ENCODE measurements around the gene PDE6H.

The PDE6H gene

DNA sequence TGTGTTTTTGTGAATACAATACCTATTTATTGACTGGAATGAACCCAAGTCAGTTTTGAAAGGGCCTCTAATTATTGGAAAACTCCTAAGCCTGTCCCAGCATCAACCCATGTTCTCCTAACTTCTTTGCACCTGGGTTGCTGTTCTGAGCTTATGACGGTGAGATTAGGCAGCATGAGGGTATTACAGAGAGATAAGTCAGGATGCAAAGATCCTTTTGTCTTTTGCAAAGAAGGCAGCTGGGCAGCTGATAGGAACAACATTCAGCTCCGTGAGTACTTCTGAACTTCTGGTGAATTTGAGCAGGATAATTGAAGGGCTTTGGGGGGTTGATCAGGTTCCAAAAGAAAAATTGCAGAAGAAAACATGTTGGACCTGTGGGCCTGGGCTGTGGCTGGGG is at the start of gene PDE6H:
Gene PDE6H (plus strand): TSS at position 227 of the 400 bp plus-strand sequence. CDS start 4,971 bp downstream, outside the sequence.
- in situ Hi-C loops (cut with MboI; ENCODE audit: low sequenced_read_pairs), result no loop called here

DNA sequence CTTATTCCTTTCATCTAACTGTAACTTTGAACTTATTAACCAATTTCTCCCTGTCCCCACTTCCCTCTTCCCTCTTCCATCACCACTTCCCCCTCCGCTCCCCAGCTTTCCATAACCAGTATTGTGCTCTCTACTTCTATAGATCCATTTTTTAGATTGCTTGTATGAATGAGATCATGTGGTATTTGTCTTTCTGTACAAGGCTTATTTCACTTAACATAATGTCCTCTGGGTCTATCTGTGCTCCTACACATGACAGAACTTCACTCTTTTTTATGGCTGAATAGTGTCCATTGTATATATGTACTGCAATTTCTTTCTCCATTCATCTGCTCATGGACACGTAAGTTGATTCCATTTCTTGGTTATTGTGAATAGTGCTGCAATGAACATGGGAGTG is 48.9 kb upstream of the PDE6H start:
- in situ Hi-C loops (cut with MboI; ENCODE audit: low sequenced_read_pairs), result no loop called here

DNA sequence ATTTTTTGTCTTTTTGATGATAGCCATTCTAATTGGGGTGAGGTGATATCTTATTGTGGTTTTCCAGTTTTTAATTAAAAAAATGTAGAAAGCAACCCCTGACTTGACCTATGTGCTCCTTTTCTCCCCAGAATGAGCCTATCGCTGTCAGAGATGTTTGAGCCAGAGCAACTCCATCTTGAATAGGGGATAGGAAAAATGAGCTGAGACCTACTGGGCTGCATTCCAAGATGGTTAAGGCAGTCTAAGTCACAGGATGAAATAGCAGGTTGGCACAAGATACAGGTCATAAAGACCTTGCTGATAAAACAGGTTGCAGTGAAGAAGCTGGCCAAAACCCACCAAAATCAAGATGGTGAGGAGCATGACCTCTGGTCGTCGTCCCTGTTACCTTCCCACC is 48.3 kb upstream of the PDE6H start:
- in situ Hi-C loops (cut with MboI; ENCODE audit: low sequenced_read_pairs), result no loop called here

DNA sequence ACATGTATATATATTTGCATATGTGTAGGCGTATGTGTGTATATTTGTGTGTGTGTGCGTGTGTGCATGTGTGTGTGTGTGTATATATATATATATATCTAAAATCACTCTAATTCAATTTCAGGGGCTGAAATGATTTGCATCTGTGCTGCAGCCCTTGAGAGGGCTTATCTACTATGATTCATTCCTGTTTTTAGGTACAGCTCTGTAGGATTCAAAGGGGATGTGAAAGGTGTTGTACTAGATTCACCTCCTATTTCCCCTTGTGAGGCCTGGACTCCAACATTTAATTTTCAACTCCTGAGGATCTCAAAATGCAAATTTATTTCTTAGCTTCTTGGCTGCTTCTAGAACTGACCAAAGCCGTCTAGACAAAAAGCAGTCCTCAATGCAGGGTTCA is 45.6 kb upstream of the PDE6H start:
- in situ Hi-C loops (cut with MboI; ENCODE audit: low sequenced_read_pairs), result no loop called here

DNA sequence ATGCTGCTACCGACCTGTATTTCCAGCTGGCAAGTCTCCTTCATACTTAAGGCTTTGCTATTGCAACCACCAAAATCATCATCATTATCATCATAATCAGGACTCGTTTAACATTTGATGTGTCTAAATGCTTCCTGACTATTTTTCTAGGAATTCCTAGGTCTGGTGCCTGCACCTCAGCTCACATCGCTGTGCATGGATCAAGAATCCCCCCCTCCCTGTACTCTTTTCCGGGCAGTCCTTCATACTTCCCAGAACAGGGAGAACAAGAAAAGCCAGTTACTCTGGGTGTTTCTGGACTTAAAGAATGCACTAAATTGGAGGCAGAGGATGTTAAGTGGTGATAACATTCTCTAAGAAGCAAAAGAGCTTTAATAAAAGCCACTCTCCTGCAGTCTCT is 43.9 kb upstream of the PDE6H start:
- in situ Hi-C loops (cut with MboI; ENCODE audit: low sequenced_read_pairs), result no loop called here

DNA sequence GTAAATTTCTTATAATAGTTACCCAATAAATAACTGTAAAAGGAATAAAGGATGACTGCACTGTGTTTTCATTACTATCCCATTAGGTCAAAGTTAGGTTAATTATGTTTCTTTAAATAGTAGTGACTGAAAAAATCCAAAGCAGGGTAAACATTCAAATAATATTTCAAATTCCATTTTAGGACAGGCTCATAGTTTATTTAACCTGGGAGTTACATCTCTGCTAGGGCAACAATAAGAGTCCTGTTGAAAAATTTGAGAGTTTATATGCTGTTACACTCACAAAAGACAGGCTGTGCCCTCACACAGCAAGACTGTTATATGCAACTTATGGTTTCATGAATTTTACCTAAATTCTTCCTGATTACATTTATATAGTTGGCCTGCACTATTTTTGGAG is 42.5 kb upstream of the PDE6H start:
- in situ Hi-C loops (cut with MboI; ENCODE audit: low sequenced_read_pairs), result no loop called here

DNA sequence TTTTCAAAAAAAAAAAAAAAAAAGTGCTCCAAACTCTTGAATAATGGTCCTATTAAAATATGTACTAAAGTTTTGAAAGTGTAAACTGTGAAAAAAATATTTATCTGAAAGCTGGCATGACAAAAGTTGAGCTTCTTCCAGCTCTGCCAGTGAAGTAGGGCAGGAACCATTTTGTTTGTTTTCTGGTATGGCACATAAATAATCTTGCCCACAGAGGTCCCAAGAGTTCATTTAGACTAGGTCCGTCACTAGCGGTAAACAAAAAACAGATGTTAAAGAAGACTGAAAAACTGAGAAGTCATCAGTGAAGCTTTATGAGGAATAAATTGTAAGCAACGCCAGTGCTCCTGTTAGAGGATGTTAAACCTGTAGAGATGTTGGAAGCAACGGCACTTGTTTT is 41.5 kb upstream of the PDE6H start:
- in situ Hi-C loops (cut with MboI; ENCODE audit: low sequenced_read_pairs), result no loop called here

DNA sequence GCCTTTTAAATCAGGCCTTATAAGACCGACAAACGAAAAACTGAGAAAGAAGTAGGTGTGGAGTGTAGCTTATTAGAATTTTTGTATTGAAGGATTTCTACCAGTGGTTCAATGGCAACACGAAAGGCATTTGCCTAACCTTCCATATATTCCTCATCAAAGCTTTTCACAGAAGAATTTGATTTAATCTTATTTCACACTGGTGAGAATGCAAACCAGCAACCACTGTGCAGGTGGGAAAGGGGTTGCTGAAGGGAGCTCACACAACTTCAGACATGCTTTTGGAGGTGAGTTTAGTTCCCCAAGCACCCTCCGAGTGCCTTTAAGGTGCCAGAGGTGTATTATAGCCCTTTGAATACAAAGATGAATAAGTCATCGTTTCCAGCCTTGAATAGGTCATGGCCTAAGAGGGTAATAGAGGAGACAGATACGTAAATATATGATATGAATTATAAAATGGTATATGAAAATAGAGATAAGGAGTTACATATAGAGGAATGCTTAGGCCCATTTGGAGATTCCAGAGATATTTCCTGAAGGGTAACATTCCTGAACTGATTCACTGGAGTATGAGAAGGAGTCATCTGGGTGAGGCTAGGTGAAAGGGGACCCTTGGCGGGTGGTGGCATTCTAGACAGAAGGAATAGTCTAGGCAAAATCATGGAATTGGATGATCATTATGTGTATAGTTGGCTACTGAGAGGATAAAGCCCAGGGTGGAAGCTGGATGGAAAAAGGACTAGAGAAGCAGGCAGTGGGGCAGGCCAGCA is 40.9 kb upstream of the PDE6H start:
- in situ Hi-C loops (cut with MboI; ENCODE audit: low sequenced_read_pairs), result no loop called here

DNA sequence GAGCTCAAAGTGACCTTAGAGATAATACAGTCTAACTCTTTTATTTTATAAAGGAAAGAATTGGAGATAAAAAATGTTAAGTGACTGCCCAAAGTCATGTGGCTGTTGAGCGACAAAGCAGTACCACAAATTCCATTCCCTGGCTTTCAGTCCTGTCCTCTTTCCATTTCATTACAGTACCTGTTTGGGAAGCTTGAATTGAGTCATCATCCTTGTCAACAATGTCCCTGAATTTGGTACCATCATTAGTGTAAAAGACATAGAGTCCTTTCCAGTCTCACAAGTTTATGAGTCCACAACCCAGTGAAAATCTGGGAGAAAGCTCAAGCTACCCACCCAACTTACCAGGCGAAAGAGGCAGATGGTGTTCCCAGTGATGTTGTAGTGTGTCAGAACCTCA is 38.3 kb upstream of the PDE6H start:
- in situ Hi-C loops (cut with MboI; ENCODE audit: low sequenced_read_pairs), result no loop called here

DNA sequence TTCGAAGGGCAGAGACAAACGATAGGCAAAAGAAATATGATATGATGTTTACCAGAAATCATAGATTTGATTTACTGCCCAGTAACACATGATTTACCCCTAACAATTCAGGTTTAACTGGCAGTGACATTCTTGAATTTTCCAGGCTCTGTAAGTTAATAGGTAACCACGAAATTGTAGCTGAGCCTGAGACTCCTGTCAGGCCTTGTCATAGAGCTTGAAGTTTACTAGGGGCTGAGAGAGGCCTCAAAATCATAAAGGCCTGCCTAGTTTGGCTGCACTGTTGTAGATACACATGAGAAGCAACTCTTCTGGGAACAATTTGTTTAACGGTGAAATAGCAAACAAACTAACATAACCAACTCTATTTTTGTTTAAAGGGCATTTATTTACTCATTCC is 37.8 kb upstream of the PDE6H start:
- in situ Hi-C loops (cut with MboI; ENCODE audit: low sequenced_read_pairs), result no loop called here

DNA sequence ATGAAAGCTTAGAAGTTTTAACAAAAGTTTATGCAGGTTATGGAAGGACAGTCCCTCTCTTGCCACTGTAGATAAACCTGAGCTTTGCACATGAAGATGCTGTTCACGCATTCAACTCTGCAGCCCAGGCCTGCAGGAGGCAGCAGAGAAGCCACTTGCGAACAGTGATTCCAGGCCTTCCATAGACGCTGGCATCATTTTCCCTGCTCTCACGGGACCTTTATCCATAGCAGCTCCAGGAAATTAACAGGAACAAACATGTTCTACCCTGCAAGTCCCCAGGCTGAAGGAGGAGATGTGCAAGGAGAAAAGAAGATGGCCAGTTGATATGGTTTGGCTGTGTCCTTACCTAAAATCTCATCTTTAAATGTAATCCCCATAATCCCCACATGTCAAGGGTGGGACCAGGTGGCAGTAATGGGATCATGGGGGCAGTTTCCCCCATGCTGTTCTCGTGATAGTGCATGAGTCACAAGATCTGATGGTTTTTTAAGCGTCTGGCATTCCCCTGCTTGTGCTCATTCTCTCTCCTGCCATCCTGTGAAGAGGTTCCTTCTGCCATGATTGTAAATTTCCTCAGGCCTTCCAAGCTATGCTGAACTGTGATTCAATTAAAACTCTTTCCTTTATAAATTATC is 36.5 kb upstream of the PDE6H start:
- in situ Hi-C loops (cut with MboI; ENCODE audit: low sequenced_read_pairs), result no loop called here

DNA sequence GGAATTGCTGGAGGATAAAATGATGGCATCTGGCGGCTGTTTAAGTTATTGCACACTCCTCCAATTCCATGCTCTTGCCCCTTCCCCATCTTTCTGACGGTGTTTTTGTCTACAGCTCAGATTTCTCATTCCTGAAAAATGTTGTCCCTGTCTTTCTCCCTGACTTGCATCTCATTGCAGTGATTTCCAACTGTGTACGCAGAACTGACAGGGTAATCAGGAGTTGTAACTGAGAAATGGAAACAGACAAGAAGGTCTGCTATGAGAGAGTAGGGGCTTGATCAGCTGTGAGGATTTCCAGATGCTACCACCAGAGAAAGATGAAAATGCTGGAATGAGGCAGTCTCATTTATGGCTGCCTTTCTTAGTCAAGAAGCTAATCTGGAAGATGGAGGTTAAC is 35.8 kb upstream of the PDE6H start:
- in situ Hi-C loops (cut with MboI; ENCODE audit: low sequenced_read_pairs), result no loop called here

DNA sequence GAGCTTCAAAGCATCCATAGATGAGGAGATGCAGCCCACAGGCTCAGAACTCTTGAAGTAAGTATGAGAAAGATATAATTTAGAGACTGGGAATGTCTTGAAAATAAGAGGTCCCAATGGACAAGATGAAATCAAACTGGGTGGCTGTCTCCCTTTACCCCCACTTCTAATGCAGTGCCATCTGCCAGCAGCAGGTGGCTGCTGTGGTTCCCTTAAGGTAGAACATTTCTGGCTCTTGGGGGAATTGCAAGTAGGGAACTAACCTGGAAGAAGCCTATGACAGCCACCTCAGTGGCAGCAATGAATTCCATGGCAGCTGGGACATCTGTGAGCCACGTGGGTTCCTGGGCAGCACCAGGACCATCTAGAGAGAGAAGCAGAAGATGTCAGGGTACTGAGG is 35.2 kb upstream of the PDE6H start:
- in situ Hi-C loops (cut with MboI; ENCODE audit: low sequenced_read_pairs), result no loop called here

DNA sequence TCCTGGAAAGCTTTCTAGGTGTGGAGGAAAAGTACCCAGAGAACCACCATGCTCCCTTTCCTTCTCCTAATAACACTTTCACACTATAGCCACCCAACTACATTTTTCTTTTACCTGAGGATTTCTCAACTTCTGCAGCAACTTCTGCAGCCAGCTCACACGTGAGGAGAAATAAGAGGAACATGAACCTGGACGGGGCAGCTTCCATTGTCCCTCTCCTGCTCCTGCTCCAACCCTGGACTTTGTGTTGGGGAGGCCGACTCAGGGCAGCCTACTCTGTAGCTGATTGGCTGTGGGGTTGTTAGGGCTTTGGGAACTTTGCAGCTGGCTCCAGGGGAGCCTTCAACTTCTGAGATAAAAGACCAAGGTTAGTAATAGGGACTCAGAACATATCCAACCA is 34.5 kb upstream of the PDE6H start, which contains the start of gene ERP27:
Gene ERP27 (minus strand): TSS at position 237 of the 400 bp plus-strand sequence. CDS start 29 bp downstream, at position 208.
- in situ Hi-C loops (cut with MboI; ENCODE audit: low sequenced_read_pairs), result no loop called here

DNA sequence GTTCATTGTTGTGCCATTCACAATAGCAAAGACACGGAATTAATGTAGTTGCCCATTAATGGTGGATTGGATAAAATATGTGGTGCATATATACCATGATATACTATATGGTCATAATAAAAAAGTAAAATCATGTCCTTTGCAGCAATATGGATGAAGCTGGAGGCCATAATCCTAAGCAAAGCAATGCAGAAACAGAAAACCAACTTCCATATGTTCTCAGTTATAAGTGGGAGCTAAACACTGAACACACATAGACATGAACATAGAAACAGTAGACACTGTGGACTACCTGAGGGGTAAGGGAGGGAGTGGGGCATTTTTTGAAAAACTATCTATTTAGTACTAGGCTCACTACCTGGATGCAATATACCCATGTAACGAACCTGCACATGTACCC is 31.5 kb upstream of the PDE6H start:
- in situ Hi-C loops (cut with MboI; ENCODE audit: low sequenced_read_pairs), result no loop called here

DNA sequence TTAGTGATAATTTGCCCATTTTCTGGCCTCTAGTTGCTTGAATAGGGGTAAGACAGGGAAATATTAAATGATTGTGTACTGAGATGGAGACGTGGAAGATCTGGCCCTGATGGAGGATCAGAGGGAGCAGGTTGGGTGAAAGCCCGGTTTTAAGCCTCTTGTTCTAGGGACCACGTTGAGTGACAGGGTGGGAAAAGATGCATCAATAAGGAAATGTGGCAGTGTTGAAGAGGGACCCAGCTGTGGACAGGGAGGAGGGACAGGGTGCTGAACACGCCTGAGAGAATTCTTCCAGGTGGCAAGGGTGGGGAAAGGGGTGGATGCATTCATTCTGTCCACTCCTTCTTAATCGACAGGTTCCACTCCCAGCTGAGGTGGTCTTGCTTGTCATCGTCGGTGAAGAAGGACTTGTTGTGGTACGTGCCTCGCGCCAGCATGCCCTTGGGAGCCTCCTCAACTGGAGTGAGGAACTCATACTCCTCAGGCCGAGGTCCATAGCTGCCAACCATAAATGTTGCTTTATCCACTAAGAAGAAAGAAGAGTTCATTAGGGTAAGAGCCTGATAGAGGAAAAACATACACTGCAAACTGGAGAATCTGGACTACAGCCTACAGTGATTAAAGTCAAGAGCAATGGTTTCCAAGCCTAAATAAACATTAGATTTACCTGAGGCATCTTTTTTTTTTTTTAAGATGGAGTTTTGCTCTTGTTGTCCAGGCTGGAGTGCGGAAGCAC is 30.5 kb upstream of the PDE6H start:
- in situ Hi-C loops (cut with MboI; ENCODE audit: low sequenced_read_pairs), result no loop called here

DNA sequence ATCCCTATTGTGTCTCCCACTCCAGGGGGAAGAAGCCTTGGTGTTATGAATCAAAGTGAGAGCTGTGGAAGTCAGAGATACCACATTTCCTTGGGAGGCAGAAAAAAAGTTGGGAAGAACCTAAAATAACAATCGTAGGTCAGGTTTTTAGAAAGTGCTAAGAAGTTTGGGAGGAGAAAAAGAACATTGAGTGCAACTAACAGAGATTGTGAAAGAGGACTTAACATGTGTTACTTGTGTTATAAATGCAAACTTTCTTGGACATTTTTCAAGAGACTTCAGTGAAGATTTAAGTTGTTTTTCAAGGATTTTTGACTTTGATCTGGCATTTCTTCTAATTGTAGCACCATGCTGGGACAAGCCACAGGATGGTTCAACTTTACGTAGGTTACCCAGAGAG is 26.7 kb upstream of the PDE6H start:
- in situ Hi-C loops (cut with MboI; ENCODE audit: low sequenced_read_pairs), result no loop called here

DNA sequence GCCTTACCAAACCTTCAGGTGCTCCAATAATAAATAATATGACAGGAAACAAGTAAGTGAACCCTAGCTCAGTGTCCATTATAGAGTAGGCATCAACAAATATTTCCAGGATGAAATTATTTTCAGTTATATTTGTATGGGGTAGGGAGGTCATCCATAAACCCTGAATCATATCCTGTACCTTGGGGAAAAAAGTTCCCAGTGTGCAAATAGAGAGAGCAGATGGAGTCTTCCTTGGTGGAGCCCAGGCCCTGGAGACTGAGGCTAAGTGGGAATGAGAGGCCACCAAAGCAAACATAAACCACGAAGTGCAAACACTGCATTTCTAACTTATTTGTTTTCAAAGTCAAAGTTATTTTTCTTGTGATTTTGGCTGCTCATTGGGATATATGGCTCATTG is 26.0 kb upstream of the PDE6H start:
- in situ Hi-C loops (cut with MboI; ENCODE audit: low sequenced_read_pairs), result no loop called here

DNA sequence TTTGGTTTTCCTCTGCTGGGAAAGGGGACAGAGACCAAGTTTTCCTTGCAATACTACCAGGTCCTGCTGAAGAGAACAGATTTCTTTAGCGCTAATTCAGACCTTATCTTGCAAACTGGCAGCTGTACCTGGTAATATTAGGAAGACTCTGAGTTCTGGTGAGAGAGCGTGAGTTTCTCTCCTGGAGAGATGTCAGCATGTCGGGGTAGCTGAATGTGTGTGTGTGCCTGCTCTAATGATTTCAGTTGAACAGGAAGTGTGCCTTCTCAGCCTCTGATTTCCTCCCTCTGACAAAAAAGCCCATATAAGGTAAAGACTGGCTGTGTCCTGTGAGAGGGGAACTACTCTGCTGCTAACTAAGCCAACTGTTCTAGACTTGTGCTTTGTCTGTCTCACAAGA is 24.2 kb upstream of the PDE6H start:
- in situ Hi-C loops (cut with MboI; ENCODE audit: low sequenced_read_pairs), result no loop called here

DNA sequence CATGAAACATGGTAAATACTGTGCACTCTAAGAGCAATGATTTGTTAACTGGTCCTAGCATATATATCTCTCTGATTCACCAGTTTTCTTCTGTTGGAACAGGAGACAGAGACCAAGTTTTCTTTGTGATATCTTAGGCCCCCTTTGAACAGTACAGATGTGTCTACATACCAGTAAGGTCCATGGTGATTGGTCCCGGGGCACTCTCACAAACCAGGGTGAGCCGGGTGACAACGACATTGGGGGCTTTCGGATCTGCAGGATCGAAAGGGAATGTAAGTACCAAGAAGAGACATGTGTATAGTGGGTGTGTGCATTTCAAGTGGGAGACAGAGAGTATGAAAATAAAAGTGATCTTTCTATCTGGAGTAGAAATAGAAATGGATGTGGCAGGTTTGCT is 23.2 kb upstream of the PDE6H start:
- in situ Hi-C loops (cut with MboI; ENCODE audit: low sequenced_read_pairs), result no loop called here

DNA sequence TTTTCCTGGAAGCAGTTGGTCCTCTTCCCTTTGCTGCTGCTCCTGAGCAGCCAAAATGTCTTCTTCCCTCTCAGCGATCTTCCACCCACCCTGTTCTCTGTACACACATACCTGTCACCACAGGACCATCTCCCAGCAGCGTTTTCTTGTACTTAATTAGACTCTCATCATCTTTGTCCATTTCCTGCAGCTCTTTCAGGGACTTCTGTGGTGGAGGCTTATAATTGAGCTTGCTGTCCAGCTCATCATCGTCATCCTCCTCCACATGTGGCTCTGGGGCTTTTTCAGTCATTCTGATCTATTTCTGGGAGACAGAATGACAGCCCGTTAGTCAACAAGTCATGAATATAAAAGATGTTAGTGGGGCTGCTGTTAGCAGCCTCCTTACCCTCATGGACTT is 22.4 kb upstream of the PDE6H start:
- in situ Hi-C loops (cut with MboI; ENCODE audit: low sequenced_read_pairs), result no loop called here
